SU-DHL-6 (cell line): ENCODE results near the gene MCAM.

ENCODE experiments used
- H2AFZ ChIP-seq: fragments of 200-600 bp; sonication (generic); 2 replicates; pipeline ENCODE4 v1.6.1; 2014; ENCODE audit warnings: low read depth, mild to moderate bottlenecking, moderate library complexity, mixed read lengths, antibody characterized with exemption, low read length; ENCODE audit not compliant: severe bottlenecking
- H3F3A ChIP-seq: fragments of 200-600 bp; shearing (Covaris generic); 2 replicates; pipeline ENCODE4 v1.6.0; 2016; ENCODE audit warnings: antibody characterized with exemption, mild to moderate bottlenecking; ENCODE audit not compliant: insufficient read depth
- H3K27ac ChIP-seq: fragments of 200-600 bp; sonication (generic); 2 replicates; pipeline ENCODE4 v1.5.1; 2016; ENCODE audit warnings: low read depth, mild to moderate bottlenecking, low read length, moderate library complexity, mixed read lengths
- H3K27me3 ChIP-seq: fragments of 200-600 bp; sonication (generic), shearing (Covaris generic); 2 replicates; pipeline ENCODE4 v1.6.0; 2014; ENCODE audit warnings: mild to moderate bottlenecking, low read length
- H3K36me3 ChIP-seq: fragments of 200-600 bp; sonication (generic); 2 replicates; pipeline ENCODE4 v1.6.1; 2014; ENCODE audit warnings: mild to moderate bottlenecking, low read length, mixed read lengths
- H3K4me2 ChIP-seq: fragments of 300-600, 200-600 bp; shearing (Covaris generic), sonication (generic); 2 replicates; pipeline ENCODE4 v1.6.0; 2014; ENCODE audit warnings: low read length, low read depth, mild to moderate bottlenecking; ENCODE audit not compliant: poor library complexity, severe bottlenecking
- H3K4me3 ChIP-seq: fragments of 200-600 bp; sonication (generic); 2 replicates; pipeline ENCODE4 v1.5.1; 2014; ENCODE audit warnings: antibody characterized with exemption, low read length, mild to moderate bottlenecking, mixed read lengths; ENCODE audit not compliant: insufficient read depth, poor library complexity, severe bottlenecking
- H3K79me2 ChIP-seq: fragments of 200-600 bp; sonication (generic); 2 replicates; pipeline ENCODE4 v1.6.1; 2014; ENCODE audit warnings: mild to moderate bottlenecking, low read length, moderate library complexity; ENCODE audit not compliant: insufficient read depth
- H3K9ac ChIP-seq: fragments of 200-600 bp; sonication (generic); 2 replicates; pipeline ENCODE4 v1.7.0; 2014; ENCODE audit warnings: mild to moderate bottlenecking, low read length
- H3K9me2 ChIP-seq: fragments of 200-600 bp; sonication (generic); replicated peaks from 2 replicates; pipeline ENCODE4 v1.6.1; 2014; ENCODE audit warnings: low read length; ENCODE audit not compliant: insufficient read depth
- H3K9me3 ChIP-seq: fragments of 200-600 bp; sonication (generic); 2 replicates; pipeline ENCODE4 v1.6.1; 2014; ENCODE audit warnings: low read length, mixed read lengths; ENCODE audit not compliant: insufficient read depth
- H4K20me1 ChIP-seq: fragments of 200-600 bp; sonication (generic); 2 replicates; pipeline ENCODE4 v1.6.1; 2014; ENCODE audit warnings: low read depth, mild to moderate bottlenecking, antibody characterized with exemption, low read length, moderate library complexity, mixed read lengths
- EZH2phosphoT487 ChIP-seq: fragments of 200-600 bp; sonication (generic), shearing (Covaris generic); conservative IDR thresholded peaks from 2 replicates; pipeline ENCODE4 v1.6.1; 2018; ENCODE audit warnings: mild to moderate bottlenecking, antibody characterized with exemption, low read length, moderate library complexity, mixed read lengths
- TF ChIP-seq, protein P1 (sequence below): fragments of 200-600 bp; sonication (generic); IDR thresholded peaks from one replicate; pipeline ENCODE4 v1.5.1; 2017; ENCODE audit warnings: antibody characterized with exemption, mild to moderate bottlenecking, low read length, moderate library complexity; ENCODE audit not compliant: insufficient read depth, poor library complexity, severe bottlenecking

The MCAM gene

DNA sequence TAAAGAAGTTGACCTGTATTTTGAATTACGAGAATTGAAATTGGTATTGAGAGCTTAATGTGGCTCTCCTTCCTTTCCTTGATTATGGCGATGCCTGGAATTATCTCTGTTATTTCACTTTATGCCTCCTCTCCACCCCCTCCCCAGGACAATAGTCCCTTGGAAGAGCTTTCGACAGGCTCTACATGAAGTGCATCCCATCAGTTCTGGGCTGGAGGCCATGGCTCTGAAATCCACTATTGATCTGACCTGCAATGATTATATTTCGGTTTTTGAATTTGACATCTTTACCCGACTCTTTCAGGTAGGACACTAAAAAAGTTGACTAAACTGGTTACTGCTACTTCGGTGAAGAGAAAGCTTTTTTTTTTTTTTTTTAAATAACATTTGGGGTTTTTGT, 43.2 kb downstream of the MCAM start:
- H3K9me3 ChIP-seq: no peaks in the 10 kb centered on the region
- H3K36me3 ChIP-seq: peaks cover 30% of the 10 kb centered on the region; the same call in 1 of the 2 replicates
- H3K27me3 ChIP-seq: no peaks in the 10 kb centered on the region
- TF ChIP-seq, protein P1, sequence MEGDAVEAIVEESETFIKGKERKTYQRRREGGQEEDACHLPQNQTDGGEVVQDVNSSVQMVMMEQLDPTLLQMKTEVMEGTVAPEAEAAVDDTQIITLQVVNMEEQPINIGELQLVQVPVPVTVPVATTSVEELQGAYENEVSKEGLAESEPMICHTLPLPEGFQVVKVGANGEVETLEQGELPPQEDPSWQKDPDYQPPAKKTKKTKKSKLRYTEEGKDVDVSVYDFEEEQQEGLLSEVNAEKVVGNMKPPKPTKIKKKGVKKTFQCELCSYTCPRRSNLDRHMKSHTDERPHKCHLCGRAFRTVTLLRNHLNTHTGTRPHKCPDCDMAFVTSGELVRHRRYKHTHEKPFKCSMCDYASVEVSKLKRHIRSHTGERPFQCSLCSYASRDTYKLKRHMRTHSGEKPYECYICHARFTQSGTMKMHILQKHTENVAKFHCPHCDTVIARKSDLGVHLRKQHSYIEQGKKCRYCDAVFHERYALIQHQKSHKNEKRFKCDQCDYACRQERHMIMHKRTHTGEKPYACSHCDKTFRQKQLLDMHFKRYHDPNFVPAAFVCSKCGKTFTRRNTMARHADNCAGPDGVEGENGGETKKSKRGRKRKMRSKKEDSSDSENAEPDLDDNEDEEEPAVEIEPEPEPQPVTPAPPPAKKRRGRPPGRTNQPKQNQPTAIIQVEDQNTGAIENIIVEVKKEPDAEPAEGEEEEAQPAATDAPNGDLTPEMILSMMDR: no peak
- no peak for TF ChIP-seq EZH2phosphoT487
- H3K27ac ChIP-seq: no peak overlapping the region
- no peaks in the 10 kb centered on the region for H3K9me2 ChIP-seq
- H3F3A ChIP-seq: no peaks in the 10 kb centered on the region; the same call in 1 of the 2 replicates
- peaks cover 8% of the 10 kb centered on the region for H3K79me2 ChIP-seq
- H3K9ac ChIP-seq: no peak overlapping the region
- no peak overlapping the region for H2AFZ ChIP-seq
- no peaks in the 10 kb centered on the region for H4K20me1 ChIP-seq
- no peak overlapping the region for H3K4me3 ChIP-seq
- H3K4me2 ChIP-seq: no peak overlapping the region

DNA sequence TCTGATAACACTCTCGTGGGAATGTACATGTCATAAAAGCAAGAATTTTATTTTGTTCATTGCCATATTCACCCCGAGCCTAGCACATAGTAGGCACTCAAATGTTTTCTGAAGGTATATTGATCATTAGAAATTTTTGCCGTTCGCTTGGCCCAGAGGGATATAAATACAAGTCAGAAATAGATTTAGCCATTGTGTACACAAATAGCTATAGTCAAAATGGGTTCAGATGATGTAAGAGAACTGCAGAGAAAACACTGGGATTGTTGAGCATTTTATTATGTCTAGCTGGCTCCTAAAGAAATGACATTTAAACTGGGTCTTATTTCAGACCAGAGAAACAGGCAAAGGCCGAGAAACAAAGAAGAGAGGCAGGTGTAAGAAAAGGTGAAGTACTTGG, 49.3 kb downstream of the MCAM start:
- TF ChIP-seq, protein P1: no peak
- no peak for TF ChIP-seq EZH2phosphoT487
- Histone ChIP-seq H3K9me2 (no peaks in the 10 kb centered on the region), H3K4me3 (no peak overlapping the region), H3K9ac (no peak overlapping the region), H3K27me3 (no peaks in the 10 kb centered on the region), H3F3A (no peaks in the 10 kb centered on the region; the same call in 1 of the 2 replicates), H2AFZ (no peak overlapping the region), H3K27ac (no peak overlapping the region), H3K9me3 (no peaks in the 10 kb centered on the region), H3K4me2 (no peak overlapping the region), H3K79me2 (peaks cover 61% of the 10 kb centered on the region), H4K20me1 (0 out of 2 replicates have a peak, but pooled peaks cover 2% of the 10 kb centered on the region), H3K36me3 (no peaks in the 10 kb centered on the region; the same call in 1 of the 2 replicates)

DNA sequence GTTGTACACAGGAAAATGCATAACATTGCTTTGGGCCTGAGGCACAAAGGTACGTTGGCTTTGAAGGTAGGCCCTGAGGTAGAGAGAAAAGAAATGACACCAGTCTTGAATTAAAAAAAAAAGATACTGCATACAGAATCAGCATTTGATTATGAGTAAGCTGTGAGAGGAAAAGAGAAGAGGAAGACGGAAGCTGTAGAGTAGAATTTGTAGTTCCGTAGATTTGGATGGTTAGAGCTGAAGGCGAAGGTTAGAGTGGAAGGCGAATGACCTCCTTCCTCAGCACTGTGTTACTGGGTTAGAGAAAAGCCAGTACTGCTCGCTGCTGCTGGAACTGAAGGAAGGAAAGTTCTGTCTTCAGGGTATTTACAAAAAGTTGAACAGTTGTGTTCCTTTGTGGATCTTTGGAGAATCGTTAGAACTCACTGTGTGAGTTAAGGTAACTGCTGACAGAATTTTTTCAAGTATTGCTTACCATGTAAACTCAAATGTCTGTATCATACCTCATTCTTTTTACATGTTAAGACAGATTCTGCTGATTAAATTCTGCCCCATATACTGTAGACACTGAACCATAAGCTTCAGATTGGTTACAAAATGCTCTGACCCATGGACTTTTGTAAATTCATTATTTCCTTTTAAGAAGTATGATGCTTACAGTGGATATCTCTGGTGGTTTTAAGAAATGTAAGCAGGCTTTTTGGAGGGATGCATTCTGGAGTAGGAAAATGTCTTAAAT, 50.2 kb downstream of the MCAM start:
- Histone ChIP-seq H3K9me2 (no peaks in the 10 kb centered on the region), H3K4me3 (no peak overlapping the region), H3K9ac (no peak overlapping the region), H3K27ac (no peak overlapping the region), H3K79me2 (peaks cover 70% of the 10 kb centered on the region), H3K36me3 (no peaks in the 10 kb centered on the region; the same call in 1 of the 2 replicates), H4K20me1 (0 out of 2 replicates have a peak, but pooled peaks cover 2% of the 10 kb centered on the region), H3K9me3 (no peaks in the 10 kb centered on the region), H3K27me3 (no peaks in the 10 kb centered on the region), H3F3A (no peaks in the 10 kb centered on the region; the same call in 1 of the 2 replicates), H2AFZ (no peak overlapping the region), H3K4me2 (no peak overlapping the region)
- TF ChIP-seq EZH2phosphoT487: no peak
- TF ChIP-seq, protein P1: no peak
